Karpas-422 (cell line): Measurements from ENCODE around the gene MAGT1. TPM values are rescaled to one million over a fixed set of nuclear protein-coding genes. Genes with fewer than 3 reads are reported as not detected.
"Not testable (repeated sequence)": the region's sequence is repeated elsewhere in the genome, so short reads cannot be mapped to it uniquely, and the experiment has no call there.

ENCODE experiments used
- DNase-seq: peaks from one replicate; pipeline ENCODE4 v3.0.0-alpha.2; 2015
- H2AFZ ChIP-seq: fragments of 200-600 bp; sonication (generic); 2 replicates; pipeline ENCODE4 v1.6.1; 2014; ENCODE audit warnings: antibody characterized with exemption, low read length, mixed read lengths
- H3K27ac ChIP-seq: fragments of 200-600 bp; sonication (generic); 2 replicates; pipeline ENCODE4 v1.5.1; 2014; ENCODE audit warnings: mild to moderate bottlenecking, low read length, moderate library complexity
- H3K27me3 ChIP-seq: fragments of 200-600 bp; sonication (generic); 2 replicates; pipeline ENCODE4 v1.6.1; 2014; ENCODE audit warnings: low read length, mixed read lengths
- H3K36me3 ChIP-seq: fragments of 200-600 bp; sonication (generic); 2 replicates; pipeline ENCODE4 v1.6.1; 2014; ENCODE audit warnings: low read length, mixed read lengths; ENCODE audit not compliant: insufficient read depth
- H3K4me1 ChIP-seq: fragments of 200-600 bp; sonication (generic); 2 replicates; pipeline ENCODE4 v1.6.1; 2014; ENCODE audit warnings: mild to moderate bottlenecking, low read length, mixed read lengths
- H3K4me2 ChIP-seq: fragments of 200-600 bp; sonication (generic); 2 replicates; pipeline ENCODE4 v1.6.1; 2014; ENCODE audit warnings: low read length, low read depth, mild to moderate bottlenecking; ENCODE audit not compliant: poor library complexity, severe bottlenecking
- H3K4me3 ChIP-seq: fragments of 200-600 bp; sonication (generic); 2 replicates; pipeline ENCODE4 v1.5.1; 2014; ENCODE audit warnings: mild to moderate bottlenecking, antibody characterized with exemption, low read length, mixed read lengths
- H3K79me2 ChIP-seq: fragments of 200-600 bp; sonication (generic); 2 replicates; pipeline ENCODE4 v1.6.1; 2014; ENCODE audit warnings: mild to moderate bottlenecking, low read length, mixed read lengths
- H3K9ac ChIP-seq: fragments of 200-600 bp; sonication (generic); 2 replicates; pipeline ENCODE4 v1.6.0; 2014; ENCODE audit warnings: low read length
- H3K9me2 ChIP-seq: fragments of 200-600 bp; sonication (generic), shearing (Covaris generic); replicated peaks from 2 replicates; pipeline ENCODE4 v1.6.0; 2014; ENCODE audit warnings: mild to moderate bottlenecking, low read length, moderate library complexity; ENCODE audit not compliant: insufficient read depth
- H3K9me3 ChIP-seq: fragments of 300-700, 200-600 bp; sonication (generic); 2 replicates; pipeline ENCODE4 v1.6.1; 2014; ENCODE audit warnings: low read length, mixed read lengths
- H4K20me1 ChIP-seq: fragments of 200-600 bp; sonication (generic); 2 replicates; pipeline ENCODE4 v1.6.1; 2014; ENCODE audit warnings: mild to moderate bottlenecking, antibody characterized with exemption, low read length, low read depth; ENCODE audit not compliant: insufficient read depth
- total RNA-seq: library from RNA; depleted of rRNA; stranded (reverse); fragments of >200 nt; shearing (Covaris generic); gene quantifications from 2 replicates; pipeline ENCODE4 v1.2.3, GENCODE V29; 2014; ENCODE audit warnings: low replicate concordance; rRNA removed

Gene MAGT1
- total RNA-seq, result 78.5 and 110 TPM in 2 replicates

DNA sequence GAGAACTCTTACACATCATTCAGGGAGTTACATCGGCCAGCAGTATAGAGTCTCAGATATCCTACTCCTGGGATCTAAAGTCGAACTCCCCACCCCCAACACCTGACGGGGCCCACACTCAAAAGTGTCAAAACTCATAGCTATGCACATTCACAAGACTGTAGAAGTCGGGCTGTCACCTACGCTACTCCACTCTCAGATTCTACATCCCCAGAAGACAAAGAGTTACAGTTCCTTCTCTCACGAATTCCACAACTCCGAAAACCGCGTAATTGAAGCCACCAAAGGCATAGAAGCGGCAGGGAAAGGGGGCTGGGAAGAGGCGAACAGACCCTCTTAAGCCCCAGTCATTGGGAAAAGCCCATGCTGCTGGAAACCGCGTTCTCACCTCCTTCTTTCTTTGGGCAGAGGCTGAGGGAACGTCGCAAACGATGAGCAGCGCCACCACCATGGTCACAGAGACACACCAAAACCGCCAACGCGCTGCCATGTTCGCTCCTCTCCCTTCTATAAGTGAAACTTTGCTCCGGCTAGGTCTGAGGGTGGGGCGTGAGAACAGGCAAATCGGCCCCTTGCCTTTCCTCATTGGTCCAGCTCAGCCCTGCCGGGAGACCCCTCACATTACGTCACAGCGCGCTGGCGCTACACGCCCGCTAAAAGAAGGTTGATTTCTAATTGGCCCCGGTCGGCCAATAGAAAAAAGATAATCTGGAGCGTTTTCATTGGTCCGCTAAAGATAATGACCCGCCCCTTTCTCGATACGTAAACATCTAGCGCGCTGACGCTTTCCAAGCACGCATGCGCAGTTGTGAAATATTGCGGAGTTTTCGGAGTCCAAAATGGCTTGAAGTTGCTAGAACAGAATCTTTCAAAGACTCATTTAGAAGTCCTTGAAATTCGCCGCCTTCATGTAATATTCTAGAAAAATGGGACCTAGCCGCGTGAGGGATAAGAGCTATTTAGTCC, at the start of gene MAGT1:
TSS of gene MAGT1 (minus strand) at position 515 of the 966 bp plus-strand sequence. CDS start at position 490, 25 bp downstream.
- Histone ChIP-seq H3K9me3 (no peaks in the 10 kb centered on the region; the same call in 1 of the 2 replicates), H3K36me3 (peaks cover 3% of the 10 kb centered on the region), H3K4me2 (peak within 1 kb of the TSS; percentile 77), H3K79me2 (peaks cover 58% of the 10 kb centered on the region), H2AFZ (no peak within 1 kb of the TSS), H3K27ac (peak within 1 kb of the TSS; percentile 76), H3K9ac (peak within 1 kb of the TSS; percentile 77), H4K20me1 (no peaks in the 10 kb centered on the region), H3K4me1 (peaks cover 8% of the 10 kb centered on the region), H3K9me2 (no peaks in the 10 kb centered on the region), H3K27me3 (no peaks in the 10 kb centered on the region), H3K4me3 (peak within 1 kb of the TSS; percentile 74)
- DNase-seq, result peak; percentile 97

DNA sequence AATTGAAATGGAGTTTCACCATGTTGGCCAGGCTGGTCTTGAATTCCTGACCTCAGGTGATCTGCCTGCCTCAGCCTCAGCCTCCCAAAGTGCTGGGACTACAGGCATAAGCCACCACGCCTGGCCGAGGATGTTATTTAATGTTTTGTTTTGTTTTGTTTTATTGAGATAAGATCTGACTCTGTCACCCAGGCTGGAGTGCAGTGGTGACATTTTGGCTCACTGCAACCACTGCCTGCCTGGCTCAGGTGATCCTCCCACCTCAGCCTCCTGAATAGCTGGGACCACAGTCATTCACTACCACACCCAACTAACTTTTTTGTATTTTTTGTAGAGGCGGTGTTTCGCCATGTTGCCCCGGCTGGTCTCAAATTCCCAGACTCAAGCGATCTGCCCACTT, 49.8 kb upstream of the MAGT1 start:
- H4K20me1 ChIP-seq, H3K4me2 ChIP-seq, H3K27me3 ChIP-seq, H3K9me2 ChIP-seq, H2AFZ ChIP-seq, H3K4me3 ChIP-seq, H3K27ac ChIP-seq, H3K9me3 ChIP-seq, H3K9ac ChIP-seq, H3K79me2 ChIP-seq, DNase-seq, H3K4me1 ChIP-seq, H3K36me3 ChIP-seq: not testable (repeated sequence)

DNA sequence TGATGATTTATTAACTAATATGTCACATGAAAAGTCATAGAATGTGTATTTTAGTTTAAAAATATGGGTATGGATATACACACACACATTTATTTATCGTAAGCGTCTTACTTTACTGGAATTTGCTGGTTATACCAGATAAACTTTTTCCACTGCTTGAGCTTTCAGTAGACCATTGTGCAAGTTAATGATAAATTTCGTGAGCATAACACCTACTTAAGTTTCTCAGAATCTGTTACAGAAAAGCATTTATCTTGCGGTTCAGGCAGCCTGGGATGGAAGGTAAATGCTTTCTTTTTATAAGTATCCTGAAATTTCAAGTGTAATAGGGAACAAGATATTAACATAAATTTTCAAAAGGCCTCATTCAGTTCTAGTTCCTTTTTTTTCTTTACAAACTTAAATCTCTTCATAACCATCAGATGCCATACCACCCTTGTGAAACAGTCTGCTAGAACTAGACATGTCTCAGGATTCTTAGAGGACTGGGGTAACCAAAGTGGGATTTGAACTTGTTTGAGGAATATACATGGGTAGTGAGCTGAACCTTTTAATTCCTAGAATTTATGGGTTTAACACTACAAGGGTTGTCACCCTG, 42.9 kb upstream of the MAGT1 start:
- no peaks in the 10 kb centered on the region for H3K79me2 ChIP-seq
- H3K27ac ChIP-seq, result no peak overlapping the region
- H2AFZ ChIP-seq, result no peak overlapping the region
- H3K9ac ChIP-seq, result no peak overlapping the region
- peaks cover 6% of the 10 kb centered on the region for H3K4me1 ChIP-seq
- no peaks in the 10 kb centered on the region for H3K27me3 ChIP-seq
- H3K9me2 ChIP-seq, result no peaks in the 10 kb centered on the region
- no peak overlapping the region for H3K4me3 ChIP-seq
- H3K4me2 ChIP-seq, result no peak overlapping the region
- no peaks in the 10 kb centered on the region for H3K9me3 ChIP-seq
- H3K36me3 ChIP-seq, result no peaks in the 10 kb centered on the region
- H4K20me1 ChIP-seq, result no peaks in the 10 kb centered on the region
- no peak for DNase-seq

DNA sequence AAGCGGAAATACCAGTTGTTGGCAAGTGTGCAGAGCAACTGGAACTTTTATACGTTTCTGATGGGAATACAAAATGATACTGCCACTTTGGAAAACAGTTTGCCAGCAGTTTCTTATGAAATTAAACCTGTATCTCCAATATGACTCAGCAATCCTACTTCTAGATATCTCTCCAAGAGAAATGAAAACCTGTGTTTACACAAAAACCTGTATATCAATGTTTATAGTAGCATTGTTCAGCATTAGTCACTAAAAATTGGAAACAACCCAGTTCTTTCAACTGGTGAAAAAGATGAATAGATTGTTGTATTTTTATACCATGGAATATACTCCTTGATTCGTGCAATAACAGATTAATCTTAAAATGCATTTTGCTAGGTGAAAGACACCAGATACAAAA, 42.1 kb upstream of the MAGT1 start:
- Histone ChIP-seq H4K20me1 (no peaks in the 10 kb centered on the region), H3K4me3 (no peak overlapping the region), H2AFZ (no peak overlapping the region), H3K4me2 (no peak overlapping the region), H3K9ac (no peak overlapping the region), H3K9me3 (no peaks in the 10 kb centered on the region), H3K9me2 (no peaks in the 10 kb centered on the region), H3K4me1 (no peaks in the 10 kb centered on the region), H3K27ac (no peak overlapping the region), H3K27me3 (no peaks in the 10 kb centered on the region), H3K36me3 (no peaks in the 10 kb centered on the region), H3K79me2 (no peaks in the 10 kb centered on the region)
- no peak for DNase-seq

DNA sequence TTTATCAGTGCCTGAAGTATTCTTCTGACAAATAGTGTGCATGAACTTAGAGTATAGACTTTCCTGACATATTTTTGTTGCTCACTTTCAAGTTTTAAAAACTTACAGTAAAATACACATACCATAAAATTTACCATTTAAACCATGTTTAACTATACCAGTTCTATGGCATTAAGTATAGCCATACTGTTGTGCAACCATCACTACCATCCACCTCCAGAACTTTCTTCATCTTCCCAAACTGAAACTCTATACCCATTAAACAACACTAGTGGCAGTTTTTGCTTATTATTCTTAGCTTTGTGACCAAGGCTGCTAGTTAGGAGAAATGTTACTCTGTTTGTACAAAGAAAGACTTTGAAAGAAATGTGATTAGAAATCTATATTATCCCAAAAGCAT, 41.1 kb upstream of the MAGT1 start:
- no peaks in the 10 kb centered on the region for H3K27me3 ChIP-seq
- no peaks in the 10 kb centered on the region for H3K9me2 ChIP-seq
- H3K27ac ChIP-seq, result no peak overlapping the region
- H3K4me3 ChIP-seq, result no peak overlapping the region
- no peak for DNase-seq
- H3K36me3 ChIP-seq, result no peaks in the 10 kb centered on the region
- H2AFZ ChIP-seq, result no peak overlapping the region
- no peaks in the 10 kb centered on the region for H3K79me2 ChIP-seq
- no peak overlapping the region for H3K4me2 ChIP-seq
- H3K9me3 ChIP-seq, result no peaks in the 10 kb centered on the region
- no peak overlapping the region for H3K9ac ChIP-seq
- H3K4me1 ChIP-seq, result no peaks in the 10 kb centered on the region
- no peaks in the 10 kb centered on the region for H4K20me1 ChIP-seq

DNA sequence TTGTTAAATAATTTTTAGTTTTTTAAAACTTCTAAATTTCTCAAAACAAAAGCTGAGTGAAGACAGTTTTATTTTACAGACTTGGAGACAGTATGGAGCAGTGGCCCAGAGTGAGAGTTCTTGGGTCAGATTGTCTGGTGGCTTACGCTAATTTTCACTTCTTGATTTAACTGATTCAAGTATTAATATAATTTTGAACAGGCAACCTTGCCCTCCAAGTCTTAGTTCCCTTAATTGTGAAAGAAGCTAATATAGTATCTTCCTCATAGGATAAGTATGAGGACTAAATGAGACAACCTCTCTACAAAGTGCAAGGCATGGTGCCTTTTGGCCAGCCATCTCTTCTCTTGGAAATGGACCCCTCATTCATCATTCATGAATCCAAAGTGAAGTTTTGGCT, 40.7 kb upstream of the MAGT1 start:
- no peaks in the 10 kb centered on the region for H3K9me3 ChIP-seq
- H3K9ac ChIP-seq, result no peak overlapping the region
- H3K4me2 ChIP-seq, result no peak overlapping the region
- DNase-seq, result no peak
- H3K4me3 ChIP-seq, result no peak overlapping the region
- H4K20me1 ChIP-seq, result no peaks in the 10 kb centered on the region
- no peak overlapping the region for H2AFZ ChIP-seq
- no peaks in the 10 kb centered on the region for H3K79me2 ChIP-seq
- no peaks in the 10 kb centered on the region for H3K4me1 ChIP-seq
- H3K27me3 ChIP-seq, result no peaks in the 10 kb centered on the region
- no peaks in the 10 kb centered on the region for H3K36me3 ChIP-seq
- H3K27ac ChIP-seq, result no peak overlapping the region
- H3K9me2 ChIP-seq, result no peaks in the 10 kb centered on the region

DNA sequence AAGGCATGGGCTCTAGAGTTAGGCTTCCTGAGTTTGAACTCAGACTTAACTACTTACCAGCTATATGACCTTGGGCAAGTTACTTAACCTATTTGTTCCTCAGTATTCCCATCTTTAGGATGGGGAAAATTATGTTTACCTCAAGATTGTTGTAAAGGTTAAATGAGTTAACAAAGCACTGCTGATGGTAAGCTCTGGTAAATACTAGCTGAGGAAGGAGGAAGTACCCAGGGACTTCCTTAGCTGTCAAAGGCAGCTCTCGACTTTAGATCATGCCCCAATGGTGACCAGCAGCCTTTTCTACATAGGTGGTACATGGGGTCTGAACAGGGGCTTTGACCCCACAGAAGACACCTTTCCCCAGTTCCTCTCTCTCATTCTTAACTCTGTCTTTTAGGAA, 35.3 kb upstream of the MAGT1 start:
- no peaks in the 10 kb centered on the region for H3K27me3 ChIP-seq

DNA sequence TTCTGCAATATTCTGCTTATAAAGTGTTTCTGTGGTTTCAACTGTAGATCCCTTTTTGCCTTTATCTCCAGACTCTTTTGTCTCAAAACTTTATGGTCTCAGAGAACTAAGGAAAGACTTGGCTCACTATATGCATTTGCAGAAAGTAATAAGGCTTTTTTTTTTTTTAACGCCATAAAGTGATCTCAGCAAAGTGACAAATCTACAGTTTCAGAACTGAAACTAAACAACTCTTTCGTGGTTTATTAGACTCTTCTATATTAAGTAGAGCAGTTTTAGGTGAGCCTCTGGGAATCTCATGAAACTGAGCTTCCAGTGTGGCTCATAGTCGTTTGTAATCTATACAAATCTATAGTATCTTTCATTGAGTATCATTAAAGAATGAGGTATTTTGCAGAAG, 30.5 kb upstream of the MAGT1 start:
- no peak for DNase-seq
- H3K4me1 ChIP-seq, result peaks cover 7% of the 10 kb centered on the region
- no peak overlapping the region for H2AFZ ChIP-seq
- no peaks in the 10 kb centered on the region for H3K27me3 ChIP-seq
- H3K4me2 ChIP-seq, result peak overlapping the region; percentile 59
- H4K20me1 ChIP-seq, result no peaks in the 10 kb centered on the region
- H3K9me3 ChIP-seq, result no peaks in the 10 kb centered on the region
- H3K4me3 ChIP-seq, result peak overlapping the region; percentile 34; the same call in 1 of the 2 replicates
- no peak overlapping the region for H3K27ac ChIP-seq
- no peaks in the 10 kb centered on the region for H3K79me2 ChIP-seq
- no peaks in the 10 kb centered on the region for H3K9me2 ChIP-seq
- H3K36me3 ChIP-seq, result no peaks in the 10 kb centered on the region
- peak overlapping the region; percentile 35; the same call in 1 of the 2 replicates for H3K9ac ChIP-seq

More for the DNA sequence above, 35.3 kb upstream of the MAGT1 start:
- Histone ChIP-seq H3K9me2 (no peaks in the 10 kb centered on the region), H4K20me1 (no peaks in the 10 kb centered on the region), H3K9me3 (no peaks in the 10 kb centered on the region), H3K4me1 (peaks cover 4% of the 10 kb centered on the region), H2AFZ (no peak overlapping the region), H3K36me3 (no peaks in the 10 kb centered on the region), H3K9ac (no peak overlapping the region), H3K4me3 (no peak overlapping the region), H3K79me2 (no peaks in the 10 kb centered on the region), H3K4me2 (no peak overlapping the region), H3K27ac (no peak overlapping the region)
- no peak for DNase-seq
